WTC11 (cell line): Measurements from ENCODE around the gene NDUFS6. TPM values are rescaled to one million over a fixed set of nuclear protein-coding genes. Genes with fewer than 3 reads are reported as not detected.

Experiments
- ATAC-seq: fragments of 200-7000 bp; cut with Tn5 transposase; 2 replicates; pipeline ENCODE4 v1.10.0; 2021; ENCODE audit warnings: mild to moderate bottlenecking, moderate library complexity
- CTCF ChIA-PET: fragments of 300-600 bp; sonication (Branson Sonifier 250); formaldehyde crosslinking; loops from one replicate; lab custom pipeline; 2021; ENCODE audit warnings: antibody characterized with exemption; lab: Charles Lee
- POLR2A ChIA-PET: fragments of 350-600 bp; sonication (Branson Sonifier 250); formaldehyde crosslinking; loops from one replicate; lab custom pipeline; 2021; ENCODE audit warnings: antibody characterized with exemption; lab: Charles Lee
- DNase-seq: peaks from one replicate; pipeline ENCODE4 v3.0.0; 2021; ENCODE audit warnings: low spot score
- H3K27ac Mint-ChIP-seq: 2 replicates; pipeline ENCODE4 v1.8.0; 2021; ENCODE audit warnings: mixed read lengths
- H3K27me3 Mint-ChIP-seq: 2 replicates; pipeline ENCODE4 v1.8.0; 2021; ENCODE audit warnings: low read depth, mild to moderate bottlenecking, moderate library complexity, mixed read lengths
- H3K36me3 Mint-ChIP-seq: 2 replicates; pipeline ENCODE4 v1.8.0; 2021; ENCODE audit warnings: mixed read lengths
- H3K4me1 Mint-ChIP-seq: 2 replicates; pipeline ENCODE4 v1.8.0; 2022; ENCODE audit warnings: mixed read lengths
- H3K4me3 Mint-ChIP-seq: 2 replicates; pipeline ENCODE4 v1.8.0; 2021; ENCODE audit warnings: mild to moderate bottlenecking, moderate library complexity, mixed read lengths
- H3K9me3 Mint-ChIP-seq: 2 replicates; pipeline ENCODE4 v1.8.0; 2021; ENCODE audit warnings: mixed read lengths
- CREB1 ChIP-seq: sonication (generic); formaldehyde crosslinking; IDR thresholded peaks from 2 replicates; pipeline ENCODE4 v1.8.0; 2023; ENCODE audit warnings: mild to moderate bottlenecking, missing genetic modification reagents
- CREM ChIP-seq: sonication (generic); formaldehyde crosslinking; IDR thresholded peaks from 2 replicates; pipeline ENCODE4 v1.8.1; 2022; ENCODE audit warnings: mild to moderate bottlenecking, missing genetic modification reagents, moderate library complexity
- ZNF121 ChIP-seq: sonication (generic); formaldehyde crosslinking; IDR thresholded peaks from 2 replicates; pipeline ENCODE4 v1.8.0; 2023; ENCODE audit warnings: missing genetic modification reagents
- ZNF219 ChIP-seq: sonication (generic); formaldehyde crosslinking; IDR thresholded peaks from 2 replicates; pipeline ENCODE4 v1.8.0; 2023; ENCODE audit warnings: missing genetic modification reagents, mild to moderate bottlenecking, borderline replicate concordance
- ZNF416 ChIP-seq: fragments of 250-450 bp; sonication (Bioruptor Pico); IDR thresholded peaks from 2 replicates; pipeline ENCODE4 v1.9.0; 2021; ENCODE audit warnings: mild to moderate bottlenecking, inconsistent platforms
- total RNA-seq: library from RNA; stranded (reverse); gene quantifications from 3 replicates; pipeline ENCODE4 v1.2.3, GENCODE V29; 2021
- TF ChIP-seq, protein P1 (sequence below): fragments of 200-600 bp; IDR thresholded peaks from 2 replicates; pipeline ENCODE4 v1.8.0; 2022; ENCODE audit warnings: antibody characterized with exemption
- TF ChIP-seq, protein P2 (sequence below): fragments of 250-450 bp; sonication (Bioruptor Pico); conservative IDR thresholded peaks from 2 replicates; pipeline ENCODE4 v1.9.0; 2021; ENCODE audit warnings: mild to moderate bottlenecking
- TF ChIP-seq, protein P3 (sequence below): sonication (generic); formaldehyde crosslinking; IDR thresholded peaks from 2 replicates; pipeline ENCODE4 v1.8.1; 2023; ENCODE audit warnings: mild to moderate bottlenecking, moderate library complexity, missing genetic modification reagents
- TF ChIP-seq, protein P4 (sequence below): sonication (generic); formaldehyde crosslinking; conservative IDR thresholded peaks from 2 replicates; pipeline ENCODE4 v1.8.1; 2023; ENCODE audit warnings: mild to moderate bottlenecking, low read depth, missing genetic modification reagents, moderate library complexity

The NDUFS6 gene
- total RNA-seq, 1 experiment from 2014 or later = 84.3 TPM

DNA sequence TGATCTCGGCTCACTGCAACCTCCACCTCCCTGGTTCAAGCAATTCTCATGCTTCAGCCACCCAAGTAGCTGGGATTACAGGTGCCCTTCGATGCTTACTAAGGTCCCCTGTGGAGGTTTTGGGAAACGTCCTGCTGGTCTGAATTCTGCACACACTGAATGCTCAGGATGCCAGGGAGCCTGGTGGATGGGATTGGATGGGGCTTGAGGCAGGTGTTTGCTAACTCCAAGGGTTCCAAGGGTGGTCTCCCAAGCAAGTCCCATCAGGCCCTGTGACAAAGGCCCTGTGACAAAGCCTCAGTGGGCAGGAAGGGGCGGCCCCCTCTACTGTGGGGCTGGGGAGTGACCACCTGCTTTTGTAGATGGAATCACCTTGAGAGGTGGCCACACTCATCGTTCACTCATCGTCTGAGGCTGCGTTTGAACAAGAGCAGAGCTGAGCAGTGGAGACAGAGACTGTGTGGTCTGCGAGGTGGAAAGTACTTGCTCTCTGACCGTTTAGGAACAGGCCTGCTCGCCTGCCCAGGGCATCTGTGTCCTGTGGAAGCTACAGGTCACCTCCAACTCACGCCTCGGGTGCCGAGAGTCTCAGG is 41.7 kb upstream of the NDUFS6 start (continued):
- TF ChIP-seq, protein P1, sequence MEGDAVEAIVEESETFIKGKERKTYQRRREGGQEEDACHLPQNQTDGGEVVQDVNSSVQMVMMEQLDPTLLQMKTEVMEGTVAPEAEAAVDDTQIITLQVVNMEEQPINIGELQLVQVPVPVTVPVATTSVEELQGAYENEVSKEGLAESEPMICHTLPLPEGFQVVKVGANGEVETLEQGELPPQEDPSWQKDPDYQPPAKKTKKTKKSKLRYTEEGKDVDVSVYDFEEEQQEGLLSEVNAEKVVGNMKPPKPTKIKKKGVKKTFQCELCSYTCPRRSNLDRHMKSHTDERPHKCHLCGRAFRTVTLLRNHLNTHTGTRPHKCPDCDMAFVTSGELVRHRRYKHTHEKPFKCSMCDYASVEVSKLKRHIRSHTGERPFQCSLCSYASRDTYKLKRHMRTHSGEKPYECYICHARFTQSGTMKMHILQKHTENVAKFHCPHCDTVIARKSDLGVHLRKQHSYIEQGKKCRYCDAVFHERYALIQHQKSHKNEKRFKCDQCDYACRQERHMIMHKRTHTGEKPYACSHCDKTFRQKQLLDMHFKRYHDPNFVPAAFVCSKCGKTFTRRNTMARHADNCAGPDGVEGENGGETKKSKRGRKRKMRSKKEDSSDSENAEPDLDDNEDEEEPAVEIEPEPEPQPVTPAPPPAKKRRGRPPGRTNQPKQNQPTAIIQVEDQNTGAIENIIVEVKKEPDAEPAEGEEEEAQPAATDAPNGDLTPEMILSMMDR = no peak
- TF ChIP-seq, protein P2, sequence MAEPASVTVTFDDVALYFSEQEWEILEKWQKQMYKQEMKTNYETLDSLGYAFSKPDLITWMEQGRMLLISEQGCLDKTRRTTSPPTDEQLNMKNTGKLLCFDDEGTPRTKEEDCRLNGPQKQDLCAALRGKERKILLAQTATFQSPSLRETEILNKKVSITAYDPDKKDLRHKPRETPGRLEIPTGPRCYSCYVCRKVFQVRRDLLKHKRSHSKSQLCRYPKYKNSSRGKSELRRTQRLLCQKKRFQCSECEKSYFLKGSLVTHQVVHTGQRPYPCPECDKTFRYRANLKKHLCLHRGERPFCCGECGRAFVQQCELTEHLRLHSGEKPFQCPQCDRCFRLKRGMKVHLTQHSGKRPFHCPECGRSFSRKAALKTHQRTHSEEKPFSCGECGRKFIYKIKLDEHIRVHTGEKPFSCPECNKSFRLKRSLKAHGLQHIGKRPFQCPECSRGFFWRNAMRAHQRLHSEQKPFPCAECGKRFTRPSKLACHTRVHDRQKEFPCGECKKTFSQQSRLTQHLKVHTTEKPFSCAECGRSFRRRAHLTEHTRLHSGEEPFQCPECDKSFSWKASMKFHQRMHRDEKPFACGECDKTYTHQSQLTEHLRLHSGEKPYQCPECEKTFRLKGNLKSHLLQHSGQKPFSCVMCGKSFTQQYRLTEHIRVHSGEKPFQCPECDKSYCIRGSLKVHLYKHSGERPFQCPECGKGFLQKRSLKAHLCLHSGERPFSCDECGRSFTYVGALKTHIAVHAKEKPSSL (CRISPR knock-in tag) = no peak
- no peak for TF ChIP-seq ZNF416 (CRISPR knock-in tag)
- no peak for TF ChIP-seq CREM (CRISPR knock-in tag)
- TF ChIP-seq, all 79 proteins: peak for 0

DNA sequence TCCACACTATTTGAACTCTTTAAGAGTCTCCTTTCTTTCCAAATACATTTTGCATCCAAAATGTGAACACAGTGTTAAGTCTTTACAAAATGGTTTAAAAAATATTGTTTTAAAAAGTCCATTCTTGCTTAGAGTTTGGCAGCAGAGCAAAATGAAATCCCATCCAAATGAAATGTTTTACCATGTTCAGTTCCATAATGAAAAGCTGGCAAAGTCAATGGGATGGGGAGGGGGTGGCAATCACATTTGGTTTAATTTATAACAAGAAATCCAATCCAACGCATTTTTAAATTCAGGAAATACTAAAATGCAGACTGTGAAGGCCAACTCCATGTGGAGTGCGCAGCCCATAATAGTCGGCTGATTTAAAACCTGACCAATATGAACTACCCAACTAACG is 41.0 kb upstream of the NDUFS6 start:
- ATAC-seq (no peak), DNase-seq (no peak)
- Mint-ChIP-seq H3K27ac (no peak overlapping the region), H3K9me3 (peaks cover 13% of the 10 kb centered on the region), H3K36me3 (peaks cover 9% of the 10 kb centered on the region), H3K4me1 (peaks cover 30% of the 10 kb centered on the region), H3K27me3 (peaks cover 3% of the 10 kb centered on the region; the same call in 1 of the 2 replicates), H3K4me3 (no peak overlapping the region)
- ChIA-PET POLR2A (no interaction called here), CTCF (no interaction called here)
- TF ChIP-seq, protein P3, sequence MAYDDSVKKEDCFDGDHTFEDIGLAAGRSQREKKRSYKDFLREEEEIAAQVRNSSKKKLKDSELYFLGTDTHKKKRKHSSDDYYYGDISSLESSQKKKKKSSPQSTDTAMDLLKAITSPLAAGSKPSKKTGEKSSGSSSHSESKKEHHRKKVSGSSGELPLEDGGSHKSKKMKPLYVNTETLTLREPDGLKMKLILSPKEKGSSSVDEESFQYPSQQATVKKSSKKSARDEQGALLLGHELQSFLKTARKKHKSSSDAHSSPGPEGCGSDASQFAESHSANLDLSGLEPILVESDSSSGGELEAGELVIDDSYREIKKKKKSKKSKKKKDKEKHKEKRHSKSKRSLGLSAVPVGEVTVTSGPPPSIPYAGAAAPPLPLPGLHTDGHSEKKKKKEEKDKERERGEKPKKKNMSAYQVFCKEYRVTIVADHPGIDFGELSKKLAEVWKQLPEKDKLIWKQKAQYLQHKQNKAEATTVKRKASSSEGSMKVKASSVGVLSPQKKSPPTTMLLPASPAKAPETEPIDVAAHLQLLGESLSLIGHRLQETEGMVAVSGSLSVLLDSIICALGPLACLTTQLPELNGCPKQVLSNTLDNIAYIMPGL = no peak
- no peak for TF ChIP-seq CREB1
- TF ChIP-seq, protein P4, sequence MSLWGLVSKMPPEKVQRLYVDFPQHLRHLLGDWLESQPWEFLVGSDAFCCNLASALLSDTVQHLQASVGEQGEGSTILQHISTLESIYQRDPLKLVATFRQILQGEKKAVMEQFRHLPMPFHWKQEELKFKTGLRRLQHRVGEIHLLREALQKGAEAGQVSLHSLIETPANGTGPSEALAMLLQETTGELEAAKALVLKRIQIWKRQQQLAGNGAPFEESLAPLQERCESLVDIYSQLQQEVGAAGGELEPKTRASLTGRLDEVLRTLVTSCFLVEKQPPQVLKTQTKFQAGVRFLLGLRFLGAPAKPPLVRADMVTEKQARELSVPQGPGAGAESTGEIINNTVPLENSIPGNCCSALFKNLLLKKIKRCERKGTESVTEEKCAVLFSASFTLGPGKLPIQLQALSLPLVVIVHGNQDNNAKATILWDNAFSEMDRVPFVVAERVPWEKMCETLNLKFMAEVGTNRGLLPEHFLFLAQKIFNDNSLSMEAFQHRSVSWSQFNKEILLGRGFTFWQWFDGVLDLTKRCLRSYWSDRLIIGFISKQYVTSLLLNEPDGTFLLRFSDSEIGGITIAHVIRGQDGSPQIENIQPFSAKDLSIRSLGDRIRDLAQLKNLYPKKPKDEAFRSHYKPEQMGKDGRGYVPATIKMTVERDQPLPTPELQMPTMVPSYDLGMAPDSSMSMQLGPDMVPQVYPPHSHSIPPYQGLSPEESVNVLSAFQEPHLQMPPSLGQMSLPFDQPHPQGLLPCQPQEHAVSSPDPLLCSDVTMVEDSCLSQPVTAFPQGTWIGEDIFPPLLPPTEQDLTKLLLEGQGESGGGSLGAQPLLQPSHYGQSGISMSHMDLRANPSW = no peak

DNA sequence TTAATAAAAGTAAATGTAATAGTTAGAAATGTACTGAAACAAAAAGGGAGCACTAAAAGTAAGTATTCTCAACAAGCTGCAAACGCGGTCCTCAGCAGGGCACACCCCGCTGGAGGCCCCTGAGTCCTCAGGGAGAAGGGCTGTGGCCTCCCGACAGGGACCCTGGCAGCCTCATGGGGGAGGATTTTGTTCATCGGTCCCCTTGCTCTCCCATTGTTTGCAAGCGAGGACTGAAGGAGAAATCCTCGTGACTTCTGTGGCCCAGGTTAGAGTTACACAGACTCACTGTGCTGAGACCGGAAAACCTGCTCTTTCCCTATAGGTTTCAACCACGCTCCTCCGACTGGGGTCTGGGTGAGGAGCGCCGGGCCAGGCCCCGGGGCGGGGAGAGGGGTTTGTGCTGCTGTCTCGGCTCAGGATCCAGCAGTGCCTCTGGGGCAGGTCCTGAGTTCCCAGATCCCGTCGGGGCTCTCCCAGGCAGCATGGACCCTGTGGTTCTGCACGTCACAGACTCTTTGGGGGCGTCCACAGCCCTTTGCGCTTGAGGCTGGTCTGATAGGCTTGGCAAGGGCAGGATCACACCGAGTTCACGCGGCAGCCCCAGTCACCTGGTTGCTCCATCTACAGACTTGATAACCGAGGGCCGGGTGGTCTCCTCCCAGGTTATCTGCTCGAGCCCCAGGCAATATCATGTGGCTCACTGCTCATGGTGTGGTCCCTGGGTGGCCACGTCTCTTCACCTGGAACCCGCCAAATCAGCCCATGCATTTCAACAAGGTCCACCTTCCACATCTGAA is 40.4 kb upstream of the NDUFS6 start:
- no peak for DNase-seq
- H3K27ac Mint-ChIP-seq = no peak overlapping the region
- POLR2A ChIA-PET = no interaction called here
- no peak overlapping the region for H3K4me3 Mint-ChIP-seq
- H3K9me3 Mint-ChIP-seq = peaks cover 13% of the 10 kb centered on the region
- TF ChIP-seq, protein P2 (CRISPR knock-in tag) = no peak
- TF ChIP-seq ZNF121 (CRISPR knock-in tag) (no peak), ZNF219 (CRISPR knock-in tag) (no peak)
- peaks cover 3% of the 10 kb centered on the region; the same call in 1 of the 2 replicates for H3K27me3 Mint-ChIP-seq
- ATAC-seq = no peak
- CTCF ChIA-PET = no interaction called here
- peaks cover 24% of the 10 kb centered on the region for H3K4me1 Mint-ChIP-seq
- H3K36me3 Mint-ChIP-seq = peaks cover 9% of the 10 kb centered on the region
